SK-N-SH (cell line): ENCODE measurements around the gene WNK2.

Experiments used
- EP300 ChIP-seq, 2 experiments: IDR thresholded peaks; 2 replicates each; pipeline versions ENCODE4 v1.4.0 to v1.6.1; 2012; ENCODE audit warnings: borderline replicate concordance in 1 of 2, low read depth in 1 of 2, low read length in 1 of 2
- EZH2phosphoT487 ChIP-seq: fragments of 200-600 bp; sonication (generic); IDR thresholded peaks from 2 replicates; pipeline ENCODE4 v1.6.1; 2017; ENCODE audit warnings: low read depth, mixed run types, mild to moderate bottlenecking, antibody characterized with exemption, moderate library complexity, borderline replicate concordance
- JUND ChIP-seq: IDR thresholded peaks from 2 replicates; pipeline ENCODE4 v1.4.0; 2012
- POLR2AphosphoS5 ChIP-seq: IDR thresholded peaks from 2 replicates; pipeline ENCODE4 v1.6.1; 2012; ENCODE audit warnings: low read depth, low read length
- RFX5 ChIP-seq: IDR thresholded peaks from 2 replicates; pipeline ENCODE4 v1.6.1; 2012; ENCODE audit warnings: mild to moderate bottlenecking, improper control_type of control experiment, low read length
- SMC3 ChIP-seq: IDR thresholded peaks from 2 replicates; pipeline ENCODE4 v1.6.1; 2012; ENCODE audit warnings: low read depth, low read length, improper control_type of control experiment
- TEAD4 ChIP-seq: IDR thresholded peaks from 2 replicates; pipeline ENCODE4 v1.4.0; 2012; ENCODE audit warnings: mild to moderate bottlenecking, borderline replicate concordance; ENCODE audit not compliant: insufficient read depth
- USF1 ChIP-seq: IDR thresholded peaks from 2 replicates; pipeline ENCODE4 v1.4.0; 2012; ENCODE audit warnings: low read depth, borderline replicate concordance
- YY1 ChIP-seq: IDR thresholded peaks from 2 replicates; pipeline ENCODE4 v1.4.0; 2012; ENCODE audit warnings: low read depth, mild to moderate bottlenecking
- TF ChIP-seq, protein P1 (sequence below): fragments of 200-600 bp; sonication (generic); IDR thresholded peaks from 2 replicates; pipeline ENCODE4 v1.6.1; 2017; ENCODE audit warnings: antibody characterized with exemption, mild to moderate bottlenecking, moderate library complexity
- TF ChIP-seq, protein P2 (sequence below): IDR thresholded peaks from 2 replicates; pipeline ENCODE4 v1.4.0; 2012; ENCODE audit warnings: low read depth
- TF ChIP-seq, protein P3 (sequence below): IDR thresholded peaks from 2 replicates; pipeline ENCODE4 v1.6.1; 2012; ENCODE audit warnings: mild to moderate bottlenecking, low read depth, low read length, moderate library complexity

- TF ChIP-seq USF1, result no peak
- TF ChIP-seq RFX5, result no peak
- TF ChIP-seq, protein P1, sequence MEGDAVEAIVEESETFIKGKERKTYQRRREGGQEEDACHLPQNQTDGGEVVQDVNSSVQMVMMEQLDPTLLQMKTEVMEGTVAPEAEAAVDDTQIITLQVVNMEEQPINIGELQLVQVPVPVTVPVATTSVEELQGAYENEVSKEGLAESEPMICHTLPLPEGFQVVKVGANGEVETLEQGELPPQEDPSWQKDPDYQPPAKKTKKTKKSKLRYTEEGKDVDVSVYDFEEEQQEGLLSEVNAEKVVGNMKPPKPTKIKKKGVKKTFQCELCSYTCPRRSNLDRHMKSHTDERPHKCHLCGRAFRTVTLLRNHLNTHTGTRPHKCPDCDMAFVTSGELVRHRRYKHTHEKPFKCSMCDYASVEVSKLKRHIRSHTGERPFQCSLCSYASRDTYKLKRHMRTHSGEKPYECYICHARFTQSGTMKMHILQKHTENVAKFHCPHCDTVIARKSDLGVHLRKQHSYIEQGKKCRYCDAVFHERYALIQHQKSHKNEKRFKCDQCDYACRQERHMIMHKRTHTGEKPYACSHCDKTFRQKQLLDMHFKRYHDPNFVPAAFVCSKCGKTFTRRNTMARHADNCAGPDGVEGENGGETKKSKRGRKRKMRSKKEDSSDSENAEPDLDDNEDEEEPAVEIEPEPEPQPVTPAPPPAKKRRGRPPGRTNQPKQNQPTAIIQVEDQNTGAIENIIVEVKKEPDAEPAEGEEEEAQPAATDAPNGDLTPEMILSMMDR, result no peak
- no peak for TF ChIP-seq EP300 (IDR thresholded peaks at IDR 0.05; ENCODE audit: borderline replicate concordance in 1 of 2, low read depth in 1 of 2, low read length in 1 of 2)
- TF ChIP-seq, protein P2, sequence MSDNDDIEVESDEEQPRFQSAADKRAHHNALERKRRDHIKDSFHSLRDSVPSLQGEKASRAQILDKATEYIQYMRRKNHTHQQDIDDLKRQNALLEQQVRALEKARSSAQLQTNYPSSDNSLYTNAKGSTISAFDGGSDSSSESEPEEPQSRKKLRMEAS, result no peak
- no peak for TF ChIP-seq SMC3
- no peak for TF ChIP-seq JUND
- no peak for TF ChIP-seq YY1
- TF ChIP-seq POLR2AphosphoS5, result no peak
- TF ChIP-seq, protein P3, sequence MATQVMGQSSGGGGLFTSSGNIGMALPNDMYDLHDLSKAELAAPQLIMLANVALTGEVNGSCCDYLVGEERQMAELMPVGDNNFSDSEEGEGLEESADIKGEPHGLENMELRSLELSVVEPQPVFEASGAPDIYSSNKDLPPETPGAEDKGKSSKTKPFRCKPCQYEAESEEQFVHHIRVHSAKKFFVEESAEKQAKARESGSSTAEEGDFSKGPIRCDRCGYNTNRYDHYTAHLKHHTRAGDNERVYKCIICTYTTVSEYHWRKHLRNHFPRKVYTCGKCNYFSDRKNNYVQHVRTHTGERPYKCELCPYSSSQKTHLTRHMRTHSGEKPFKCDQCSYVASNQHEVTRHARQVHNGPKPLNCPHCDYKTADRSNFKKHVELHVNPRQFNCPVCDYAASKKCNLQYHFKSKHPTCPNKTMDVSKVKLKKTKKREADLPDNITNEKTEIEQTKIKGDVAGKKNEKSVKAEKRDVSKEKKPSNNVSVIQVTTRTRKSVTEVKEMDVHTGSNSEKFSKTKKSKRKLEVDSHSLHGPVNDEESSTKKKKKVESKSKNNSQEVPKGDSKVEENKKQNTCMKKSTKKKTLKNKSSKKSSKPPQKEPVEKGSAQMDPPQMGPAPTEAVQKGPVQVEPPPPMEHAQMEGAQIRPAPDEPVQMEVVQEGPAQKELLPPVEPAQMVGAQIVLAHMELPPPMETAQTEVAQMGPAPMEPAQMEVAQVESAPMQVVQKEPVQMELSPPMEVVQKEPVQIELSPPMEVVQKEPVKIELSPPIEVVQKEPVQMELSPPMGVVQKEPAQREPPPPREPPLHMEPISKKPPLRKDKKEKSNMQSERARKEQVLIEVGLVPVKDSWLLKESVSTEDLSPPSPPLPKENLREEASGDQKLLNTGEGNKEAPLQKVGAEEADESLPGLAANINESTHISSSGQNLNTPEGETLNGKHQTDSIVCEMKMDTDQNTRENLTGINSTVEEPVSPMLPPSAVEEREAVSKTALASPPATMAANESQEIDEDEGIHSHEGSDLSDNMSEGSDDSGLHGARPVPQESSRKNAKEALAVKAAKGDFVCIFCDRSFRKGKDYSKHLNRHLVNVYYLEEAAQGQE, result no peak
- no peak for TF ChIP-seq TEAD4
- TF ChIP-seq EZH2phosphoT487, result no peak
These were observed 50.7 kb downstream of the WNK2 start for GRCh38 chr9:93234600-93234999.
